Smooth muscle cell of the brain vasculature (primary cell): ENCODE data around the gene ELOVL7.
"Not testable (repeated sequence)": the region's sequence is repeated elsewhere in the genome, so short reads cannot be mapped to it uniquely, and the experiment has no call there.

Experiments
- DNase-seq: peaks from one replicate; pipeline ENCODE4 v3.0.0-alpha.2; 2012; ENCODE audit warnings: low read depth, low spot score

The ELOVL7 gene

DNA sequence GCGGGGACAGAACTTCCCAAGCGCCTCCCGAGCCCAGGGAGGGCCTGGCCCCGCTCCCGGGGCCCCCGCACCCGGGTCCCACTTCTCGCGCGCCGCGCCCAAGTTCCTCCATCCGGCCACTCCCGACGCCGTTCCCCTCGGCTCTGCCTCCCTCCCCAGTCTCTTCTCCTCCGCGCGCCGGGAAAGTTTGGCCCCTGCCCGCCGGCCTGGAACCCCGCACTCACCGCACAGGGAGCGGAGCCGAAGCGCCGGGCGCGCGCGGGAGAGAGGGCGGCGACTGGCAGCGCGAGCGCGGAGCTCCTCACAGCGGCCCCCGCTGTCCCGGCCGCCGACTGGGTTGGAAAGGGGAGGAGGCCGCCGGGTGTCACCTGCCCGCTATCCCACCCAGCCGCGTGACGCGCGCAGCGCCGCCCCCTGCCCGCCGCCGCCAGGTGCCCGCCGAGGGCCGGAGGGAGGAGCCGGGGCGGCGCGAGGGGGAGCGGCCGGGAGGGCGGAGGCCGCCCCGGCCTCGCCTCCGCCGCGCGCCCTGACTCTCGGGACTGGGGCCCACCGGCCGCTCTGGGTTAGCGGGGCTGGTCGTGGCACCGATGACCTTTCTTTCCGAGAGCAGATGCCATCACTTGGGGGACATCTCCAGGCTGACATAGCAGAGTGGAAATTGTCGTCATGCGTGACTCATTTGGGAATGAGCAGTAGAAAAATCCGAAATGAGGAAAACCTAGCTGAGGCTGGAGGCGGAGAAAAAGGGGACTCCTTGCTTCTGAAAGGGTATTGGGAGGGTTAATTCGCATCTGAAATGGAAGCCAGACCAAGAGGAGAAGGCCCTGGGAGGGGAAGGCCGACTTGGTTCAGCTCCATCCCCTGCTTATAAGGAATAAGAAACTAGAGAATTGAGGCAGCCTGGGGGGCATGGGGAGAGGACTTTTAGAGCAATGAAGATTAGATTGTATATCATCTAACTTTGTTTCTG, at the start of gene ELOVL7:
TSS of gene ELOVL7 (minus strand) at position 334 of the 970 bp plus-strand sequence. CDS start 56,872 bp downstream, outside the sequence.
- DNase-seq, result no peak

DNA sequence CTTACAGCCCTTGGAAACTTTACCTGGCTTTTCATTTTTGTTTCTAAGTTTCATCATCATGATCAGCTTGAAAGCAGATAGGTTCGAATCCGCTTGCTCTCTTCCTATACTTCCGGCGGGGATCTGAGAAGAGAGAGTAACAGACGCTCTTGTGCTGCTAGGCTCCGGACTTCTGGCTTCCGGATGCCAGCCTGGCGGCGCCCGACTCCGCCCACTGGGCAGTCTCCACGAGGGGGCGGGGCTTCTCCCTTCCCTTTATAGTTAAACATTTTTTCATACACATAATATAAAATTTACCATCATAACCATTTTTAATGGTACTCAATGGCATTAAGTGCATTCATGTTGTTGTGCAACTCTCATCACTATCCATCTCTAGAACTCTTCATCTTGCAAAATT, 49.5 kb upstream of the ELOVL7 start:
- DNase-seq, result no peak

DNA sequence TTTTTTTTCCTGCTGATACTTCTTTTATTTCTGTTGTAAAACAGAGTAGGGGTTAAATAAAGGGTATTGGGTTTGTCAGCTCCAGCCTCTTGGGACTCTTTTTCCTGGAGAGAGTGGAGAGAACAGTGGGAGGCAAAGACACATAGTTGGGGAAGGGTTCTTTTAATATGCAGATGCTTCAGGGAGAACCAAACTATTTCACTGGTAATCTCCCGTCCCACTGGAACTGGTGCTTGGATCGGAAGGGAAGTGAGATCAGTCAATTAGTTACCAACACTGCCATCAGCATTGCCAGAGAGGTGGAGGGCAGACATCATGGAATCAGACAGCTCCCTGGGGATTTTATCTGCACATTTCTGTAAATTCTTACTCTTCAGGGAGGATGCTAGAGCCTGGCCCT, 47.6 kb upstream of the ELOVL7 start:
- no peak for DNase-seq

DNA sequence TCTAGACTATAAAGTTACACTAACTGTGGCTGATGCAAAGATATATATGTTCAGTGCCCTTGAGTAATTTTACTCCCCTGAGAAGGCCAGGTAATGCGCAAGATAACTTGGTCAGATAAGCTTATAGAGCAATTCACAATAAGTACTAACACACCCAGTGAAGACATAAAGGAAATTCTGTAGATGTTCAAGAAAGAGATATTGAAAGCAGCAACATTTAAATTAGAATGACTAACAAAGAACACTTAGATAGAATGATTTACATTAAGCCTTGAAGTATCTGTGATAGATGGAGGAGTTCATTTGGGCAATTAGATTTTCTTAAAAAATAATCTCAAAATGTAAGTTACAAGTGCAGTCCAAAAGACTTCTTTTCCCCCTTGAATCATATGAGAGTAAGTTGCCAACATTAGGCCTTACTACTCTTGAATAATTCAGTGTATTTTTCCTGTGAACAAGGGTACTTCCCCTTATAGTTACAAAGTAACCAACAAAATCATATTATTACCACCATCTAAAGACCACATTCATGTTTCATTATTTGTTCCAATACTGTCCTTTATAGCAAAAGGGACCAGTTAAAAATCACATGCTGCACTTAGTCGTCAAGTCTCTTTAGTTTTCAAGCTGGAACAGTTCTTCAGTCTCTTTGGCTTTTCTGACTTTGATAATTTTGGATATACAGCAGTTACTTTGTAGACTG, 44.4 kb upstream of the ELOVL7 start:
- DNase-seq, result no peak

DNA sequence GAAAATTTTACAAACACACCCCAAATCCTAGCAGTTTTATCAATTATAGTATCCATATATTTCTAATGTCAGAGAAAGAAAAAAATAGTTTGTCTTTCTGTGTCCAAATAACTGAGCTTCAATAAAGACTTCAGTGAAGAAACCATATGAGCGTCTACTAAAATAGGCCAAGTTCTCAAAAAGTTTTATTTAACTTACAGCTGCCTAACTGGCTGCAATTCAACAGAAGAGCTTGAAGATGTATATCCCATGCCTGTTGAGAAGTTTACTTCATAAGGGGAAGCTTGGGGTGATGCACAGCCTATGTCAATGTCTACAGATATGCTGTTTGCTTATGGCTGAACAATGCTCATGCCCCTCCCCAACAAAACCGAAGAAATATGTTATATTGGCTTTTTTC, 43.7 kb upstream of the ELOVL7 start:
- DNase-seq, result no peak

DNA sequence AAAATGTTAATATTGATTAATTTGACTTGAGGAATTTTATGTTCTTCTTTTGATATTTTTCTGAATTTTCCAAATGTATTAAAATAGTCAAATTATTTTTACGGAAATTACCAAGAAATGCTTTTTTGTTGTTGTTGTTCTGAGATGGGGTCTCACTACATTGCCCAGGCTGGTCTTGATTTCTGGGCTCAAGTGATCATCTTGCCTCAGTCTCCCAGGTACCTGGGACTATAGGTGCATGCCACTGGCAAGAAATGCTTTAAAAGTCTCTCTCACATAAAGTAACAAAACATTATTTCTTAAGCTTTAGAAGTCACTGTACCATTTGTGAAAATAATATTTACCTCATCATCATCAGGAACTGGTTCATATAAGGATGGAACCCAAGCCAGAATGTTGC, 43.0 kb upstream of the ELOVL7 start:
- no peak for DNase-seq

DNA sequence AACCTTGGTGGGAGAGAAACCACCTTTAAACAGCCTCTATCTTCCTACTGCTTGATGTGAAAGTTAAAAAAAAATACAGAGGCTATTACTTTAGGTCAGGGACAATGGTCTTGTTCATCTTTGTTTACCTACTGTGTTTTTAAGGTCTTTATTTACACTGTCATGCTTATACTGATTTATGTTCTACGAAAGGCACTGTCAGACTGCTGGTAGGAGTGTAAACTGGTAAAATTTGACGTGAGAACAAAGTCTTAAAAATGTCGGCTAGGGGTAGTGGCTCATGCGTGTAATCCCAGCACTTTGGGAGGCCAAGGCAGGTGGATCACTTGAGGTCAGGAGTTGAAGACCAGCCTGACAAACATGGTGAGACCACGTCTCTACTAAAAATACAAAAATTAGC, 42.1 kb upstream of the ELOVL7 start:
- no peak for DNase-seq

DNA sequence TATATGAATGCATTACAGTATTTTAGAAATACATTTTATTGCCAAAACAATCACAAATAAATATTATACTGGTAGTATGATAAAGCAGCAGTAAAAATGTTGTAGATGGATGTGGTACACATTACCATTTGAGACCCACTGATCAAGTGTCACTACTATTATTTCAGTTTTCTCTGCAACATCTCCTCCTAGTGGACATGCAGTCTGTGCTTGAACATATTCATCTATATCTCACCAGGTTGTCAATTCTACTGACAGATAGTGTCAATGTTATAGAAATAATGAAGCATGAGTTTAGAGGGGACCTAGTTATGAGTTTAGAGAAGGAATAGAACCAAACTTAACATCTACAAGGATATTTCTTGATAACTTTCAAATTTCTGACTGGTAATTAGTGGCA, 39.2 kb upstream of the ELOVL7 start:
- DNase-seq, result no peak

DNA sequence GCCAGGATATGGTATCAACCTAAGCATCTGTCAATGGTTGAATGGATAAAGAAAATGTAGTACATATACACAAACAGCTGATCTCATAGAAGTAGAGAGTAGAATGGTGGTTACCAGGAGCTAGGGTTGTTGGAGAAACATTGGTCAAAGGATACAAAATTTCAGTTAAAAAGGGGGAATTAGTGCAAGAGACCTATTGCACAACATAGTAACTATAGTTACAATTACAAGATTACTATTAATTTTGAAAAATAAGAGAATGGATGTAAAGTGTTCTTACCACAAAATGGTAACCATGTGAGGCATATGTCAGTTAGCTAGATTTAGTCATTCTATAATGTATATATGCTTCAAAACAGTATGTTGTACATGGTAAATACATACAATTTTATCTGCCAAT, 28.8 kb upstream of the ELOVL7 start:
- DNase-seq, result no peak

DNA sequence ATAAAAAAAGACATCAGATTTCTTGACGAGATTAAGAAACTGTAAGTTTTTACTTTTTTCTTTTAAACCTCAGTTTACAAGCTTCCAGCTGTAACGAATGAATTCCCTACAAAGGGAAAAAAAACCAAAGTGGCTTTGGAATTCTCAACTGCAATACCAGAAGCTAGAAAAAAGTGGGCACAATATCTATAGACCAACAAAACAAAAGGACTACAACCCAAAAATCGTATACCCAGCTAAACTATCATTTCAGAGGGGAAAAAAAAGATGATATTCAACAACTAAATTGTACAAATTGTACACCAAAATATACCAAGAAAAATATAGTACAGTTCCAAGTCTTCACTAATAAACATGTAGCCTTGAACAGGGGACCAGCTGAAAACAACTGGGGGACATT, 26.8 kb upstream of the ELOVL7 start:
- DNase-seq, result no peak

DNA sequence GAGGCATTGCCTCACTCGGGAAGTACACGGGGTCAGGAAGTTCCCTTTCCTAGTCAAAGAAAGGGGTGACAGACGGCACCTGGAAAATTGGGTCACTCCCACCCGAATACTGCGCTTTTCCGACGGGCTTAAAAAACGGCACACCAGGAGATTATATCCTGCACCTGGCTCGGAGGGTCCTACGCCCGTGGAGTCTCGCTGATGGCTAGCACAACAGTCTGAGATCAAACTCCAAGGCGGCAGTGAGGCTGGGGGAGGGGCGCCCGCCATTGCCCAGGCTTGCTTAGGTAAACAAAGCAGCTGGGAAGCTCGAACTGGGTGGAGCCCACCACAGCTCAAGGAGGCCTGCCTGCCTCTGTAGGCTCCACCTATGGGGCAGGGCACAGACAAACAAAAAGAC, 16.5 kb upstream of the ELOVL7 start:
- DNase-seq, result not testable (repeated sequence)

DNA sequence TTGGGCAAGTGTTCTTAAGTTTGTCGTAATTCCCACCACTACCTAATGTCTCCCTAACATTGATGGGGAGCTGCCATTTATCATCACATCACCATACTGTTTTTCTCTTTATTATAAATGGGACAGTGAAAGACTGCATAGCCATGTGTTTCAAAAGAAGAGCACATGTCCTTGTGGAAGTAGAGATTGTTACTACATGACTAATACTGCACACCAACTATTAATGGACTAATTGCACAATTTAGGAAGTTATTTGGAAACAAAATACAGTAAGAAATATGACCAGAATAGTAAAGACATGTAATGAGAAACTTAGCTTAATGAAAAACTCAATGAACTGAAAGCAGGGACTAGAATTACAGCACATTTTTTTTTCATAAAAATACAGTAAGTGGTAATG, 12.0 kb upstream of the ELOVL7 start:
- DNase-seq, result no peak

DNA sequence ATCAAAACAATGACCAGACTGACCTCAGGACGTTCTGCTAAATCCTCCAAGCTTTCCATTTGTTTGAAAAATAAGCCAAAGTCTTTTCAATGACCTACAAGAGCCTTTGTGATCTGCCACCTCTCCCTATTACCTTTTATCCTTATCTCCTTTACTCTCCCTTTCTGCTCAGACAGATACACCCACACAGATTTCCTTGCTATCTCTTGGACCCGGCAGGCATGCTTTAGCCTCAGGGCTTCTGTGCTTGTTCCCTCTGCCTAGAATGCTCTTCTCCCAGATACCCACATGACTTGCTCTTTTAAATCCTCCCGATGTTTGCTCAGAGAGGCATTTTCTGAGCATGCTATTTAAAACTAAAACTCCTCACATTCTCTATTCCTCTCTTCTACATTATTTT, 8.9 kb upstream of the ELOVL7 start:
- no peak for DNase-seq

DNA sequence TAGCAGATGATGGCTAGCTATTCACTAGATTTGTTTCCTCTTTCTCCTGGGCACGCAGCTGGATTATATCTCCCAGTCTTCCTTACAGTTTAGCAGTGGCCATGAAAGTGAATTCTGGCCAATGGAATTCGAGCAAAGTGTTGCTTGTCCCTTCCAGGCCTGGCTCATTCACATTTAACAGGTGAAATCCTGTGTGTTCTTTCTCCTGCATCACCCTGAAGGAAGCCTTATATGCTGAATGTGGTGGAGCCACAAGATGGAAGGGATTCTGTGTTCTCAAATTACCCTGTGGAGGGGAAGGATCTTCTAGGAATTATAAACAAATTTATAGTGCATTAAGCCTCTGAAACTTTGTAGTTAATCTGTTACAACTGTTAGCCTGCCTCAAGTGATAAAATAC, 8.2 kb upstream of the ELOVL7 start:
- no peak for DNase-seq

DNA sequence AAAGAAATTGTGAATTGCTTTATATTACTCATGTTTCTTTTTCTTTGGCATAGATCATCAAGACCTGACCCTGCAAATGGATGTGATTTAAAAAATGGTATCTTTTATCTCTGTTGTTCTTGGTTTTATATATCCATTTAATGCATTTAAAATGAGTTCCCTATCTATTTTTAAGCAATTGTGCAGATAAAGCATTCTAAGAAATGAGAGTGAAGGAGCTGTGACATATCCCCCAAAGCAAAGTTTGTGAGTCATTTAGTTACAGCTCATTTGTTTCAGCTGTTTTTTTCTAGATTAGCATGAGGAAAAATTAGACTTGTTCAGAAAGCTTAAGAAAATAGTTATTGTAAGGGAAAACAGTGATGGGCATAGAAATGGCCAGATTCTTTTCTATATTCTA, 7.6 kb upstream of the ELOVL7 start:
- DNase-seq, result no peak

DNA sequence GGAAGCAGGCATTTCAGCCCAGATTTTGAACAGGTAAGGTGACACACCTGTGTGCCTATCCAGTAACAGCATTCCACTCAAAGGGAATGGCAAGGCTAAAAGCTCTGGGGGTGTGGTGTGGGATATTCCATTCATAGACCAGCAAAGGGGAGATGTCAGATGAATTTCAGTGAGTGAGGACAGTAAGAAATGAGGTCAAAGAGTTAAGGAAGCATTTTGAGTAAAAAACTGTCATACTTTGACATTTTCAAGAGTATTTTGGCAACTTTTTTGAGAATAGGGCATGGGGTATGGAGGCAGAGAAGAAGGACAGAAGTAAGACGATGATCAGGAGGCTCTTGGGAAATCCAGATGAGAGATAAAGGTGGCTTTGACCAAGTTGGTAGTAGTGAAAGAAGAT, 2.2 kb upstream of the ELOVL7 start:
- DNase-seq, result no peak

DNA sequence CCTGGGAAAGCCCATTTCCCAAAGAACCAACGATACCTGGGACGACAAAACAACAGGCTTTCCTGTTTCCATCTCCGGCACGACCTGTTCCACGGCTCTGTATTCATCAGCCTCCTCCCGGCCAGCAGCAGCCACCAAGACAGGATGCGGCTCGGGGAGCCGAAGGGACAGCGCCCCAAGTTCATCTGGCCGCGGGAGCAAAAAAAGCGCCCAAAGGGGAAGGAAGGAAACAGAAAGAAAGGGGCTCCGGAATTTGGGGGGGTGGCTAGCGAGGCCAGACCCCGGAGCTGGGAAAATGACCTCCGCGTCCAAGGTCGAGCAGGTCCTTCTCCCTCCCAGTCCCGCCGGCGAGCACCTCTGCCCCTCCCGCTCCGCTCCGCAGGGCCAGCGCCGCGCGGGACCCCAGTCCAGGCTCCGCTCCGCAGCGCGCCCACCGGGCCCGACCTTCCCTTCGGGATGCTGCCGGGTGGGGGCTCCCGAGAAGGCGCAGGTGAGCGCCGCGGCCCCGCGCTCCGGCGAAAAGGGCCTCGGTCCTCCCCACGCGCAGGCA, 608 bp downstream of the ELOVL7 start:
- DNase-seq, result no peak

DNA sequence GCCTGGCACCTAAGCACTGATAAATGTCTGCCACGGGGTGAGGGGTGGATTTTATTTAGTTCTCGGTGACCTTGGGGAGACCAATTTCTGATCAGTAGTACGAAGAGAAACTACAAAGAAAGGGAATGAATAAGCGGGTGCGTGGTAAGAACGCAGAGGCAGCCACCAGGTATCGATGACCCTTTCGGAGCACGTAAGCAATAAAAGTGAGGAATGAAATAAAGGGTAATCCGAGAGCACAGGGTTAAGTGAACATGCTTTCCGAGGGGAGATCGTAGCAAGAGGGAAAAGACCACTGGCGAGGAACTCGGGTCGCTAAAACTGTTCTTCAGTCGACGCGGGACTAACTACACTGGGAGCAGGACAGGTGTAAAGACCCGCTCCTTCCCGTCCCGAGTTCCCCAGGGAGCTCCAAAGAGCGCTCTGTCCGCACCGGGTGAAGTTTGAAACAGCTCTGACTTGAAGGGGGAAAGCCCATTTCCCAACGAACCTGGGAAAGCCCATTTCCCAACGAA, 1.1 kb downstream of the ELOVL7 start:
- DNase-seq, result no peak

DNA sequence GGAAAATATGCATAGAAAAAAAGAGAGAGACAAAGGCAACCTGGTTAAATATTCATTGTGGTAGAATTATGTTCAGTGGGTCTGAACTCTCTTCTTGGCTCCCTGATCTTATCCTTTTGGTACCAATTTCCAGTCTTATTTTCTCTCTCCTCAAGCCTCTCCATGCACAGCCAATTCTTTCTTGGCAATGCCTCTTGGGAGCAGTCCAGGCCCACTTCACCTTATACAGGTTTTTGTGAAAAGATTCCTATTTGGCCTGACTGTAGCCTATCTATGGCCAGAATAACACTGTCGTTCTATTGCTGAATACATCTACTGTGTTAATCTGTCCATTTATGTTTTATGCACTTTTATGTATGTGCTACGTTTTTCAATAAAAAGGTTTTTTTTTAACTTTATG, 2.7 kb downstream of the ELOVL7 start:
- DNase-seq, result no peak

DNA sequence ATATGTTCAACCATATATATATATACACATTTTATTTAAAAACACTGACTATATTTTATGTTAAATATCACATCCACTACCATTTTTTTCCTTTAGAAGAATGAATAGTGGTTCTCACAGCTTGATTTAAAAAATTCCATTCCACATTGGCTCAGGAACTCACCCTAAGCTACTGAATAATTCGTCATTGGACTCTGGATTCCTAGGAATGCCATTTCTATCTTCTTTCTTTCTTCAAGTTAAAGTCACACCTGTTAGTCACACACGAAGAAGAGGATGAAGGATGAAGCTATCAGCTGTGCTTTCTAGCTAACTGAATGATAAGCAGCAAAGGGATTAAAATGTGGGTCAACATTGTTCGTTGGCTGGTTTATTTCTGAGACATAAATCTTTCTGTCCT, 7.9 kb downstream of the ELOVL7 start:
- no peak for DNase-seq

DNA sequence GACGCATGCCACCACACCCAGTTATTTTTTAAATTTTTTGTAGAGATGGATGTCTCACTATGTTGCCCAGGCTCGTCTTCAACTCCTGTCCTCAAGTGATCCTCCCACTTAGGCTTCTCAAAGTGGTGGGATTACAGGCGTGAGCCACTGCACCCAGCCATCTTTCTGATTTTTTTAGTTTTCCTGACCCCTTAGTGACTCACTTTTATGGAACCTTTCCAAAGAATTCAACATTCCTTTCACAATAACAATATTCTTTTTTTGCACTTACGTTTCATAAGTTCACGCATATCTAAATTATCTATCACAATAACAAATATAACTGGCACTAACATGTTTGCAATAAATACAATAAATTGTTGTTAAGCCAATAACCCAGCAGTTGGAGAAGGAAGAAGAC, 8.5 kb downstream of the ELOVL7 start:
- no peak for DNase-seq

DNA sequence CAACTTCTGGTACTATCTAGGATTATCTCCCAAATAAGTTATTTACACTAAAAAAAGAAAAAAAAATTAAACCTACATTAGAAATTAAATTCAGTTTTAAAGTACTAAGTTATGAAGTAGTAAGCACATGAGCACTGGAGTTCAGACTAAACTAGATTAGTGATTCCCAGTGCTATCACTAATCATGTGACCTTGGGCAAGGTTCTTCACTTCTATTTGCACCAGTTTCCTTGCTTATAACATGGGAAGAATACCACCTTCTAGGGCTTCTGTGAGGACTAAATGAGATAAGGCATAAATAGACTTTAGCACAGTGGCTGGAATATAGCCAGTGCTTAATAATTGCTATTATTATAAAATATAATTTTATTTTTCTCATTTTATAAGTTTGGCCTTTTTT, 10.5 kb downstream of the ELOVL7 start:
- DNase-seq, result no peak
